ENCODE measurements around the gene PTCH1. TPM values are rescaled to one million over a fixed set of nuclear protein-coding genes. Genes with fewer than 3 reads are reported as not detected.

Gene PTCH1
- total and polyA plus RNA-seq, 10 of the 15 experiments (the other 5 are each of a cell fraction or from before 2014, with no cell fraction given), result 0.16 to 6.1 (median 2.6) TPM

GRCh38 chr9:95446259-95446658 is 70.5 kb downstream of the PTCH1 start:
- SMC1A ChIA-PET (ENCODE audit: uncharacterized antibody, unreplicated experiment), result no interaction called here
- no peak for DNase-seq (ENCODE audit: low read depth, low spot score)
- Histone ChIP-seq H3K4me3 (no peak overlapping the region), H3K27ac (ENCODE audit: control insufficient read depth, insufficient read depth) (0 out of 2 replicates have a peak overlapping the region, but pooled peaks have one; percentile 13), H4K20me1 (ENCODE audit: control insufficient read depth, insufficient read depth) (no peaks in the 10 kb centered on the region), H3K27me3 (replicated peaks in 1 of 2; ENCODE audit: control insufficient read depth in 2 of 2, insufficient read depth in 2 of 2, low read length in 1 of 2) (no peaks in the 10 kb centered on the region), H3K36me3 (ENCODE audit: control insufficient read depth in 2 of 2, insufficient read depth in 2 of 2, low read length in 1 of 2) (peaks cover 0 to 8% of the 10 kb centered on the region in 2 experiments; a peak in 2 of 4 replicates), H3K9me3 (replicated peaks; ENCODE audit: control insufficient read depth, insufficient read depth, low read length) (no peaks in the 10 kb centered on the region), H2AFZ (ENCODE audit: control insufficient read depth, low read depth, low read length) (no peak overlapping the region), H3K79me2 (ENCODE audit: control insufficient read depth, insufficient read depth, low read length) (no peaks in the 10 kb centered on the region), H3K4me1 (ENCODE audit: control insufficient read depth, insufficient read depth, low read length) (peaks cover 7% of the 10 kb centered on the region), H3K9ac (ENCODE audit: control insufficient read depth, insufficient read depth, low read length) (no peak overlapping the region), H3K4me2 (ENCODE audit: control insufficient read depth, insufficient read depth) (no peak overlapping the region)
- WGBS (ENCODE audit: insufficient coverage, insufficient replicate concordance, low lambda C conversion rate, missing lambda C conversion rate), result 33% methylated on average over 5 of the region's 5 CpGs
- RAD21 ChIA-PET (ENCODE audit: unreplicated experiment), result interaction anchor here (1.2 kb wide), 1 partner anchor 17 kb away, joined by 3 read pairs; no protein-coding TSS in a partner anchor
- peak; percentile 76 for ATAC-seq
- in situ Hi-C loops (cut with MboI) (no loop called here), intact Hi-C loops (cut with micrococcal nuclease; ENCODE audit: unreplicated experiment) (no loop called here)
- no peak for FAIRE-seq
- CTCF ChIA-PET, result no interaction called here
- TF ChIP-seq CHD2 (IDR thresholded peaks at IDR 0.05; ENCODE audit: borderline replicate concordance, low read depth, low read length) (no peak), EGR1 (IDR thresholded peaks at IDR 0.05; ENCODE audit: borderline replicate concordance in 1 of 2, low read depth in 2 of 2, low read length in 2 of 2) (0 out of 3 replicates have a peak, but pooled peaks of 1 of the 2 experiments have one; percentile 48), FOXK2 (IDR thresholded peaks at IDR 0.05) (no peak), ZZZ3 (IDR thresholded peaks at IDR 0.05; ENCODE audit: control insufficient read depth, insufficient read length, low read depth) (no peak), IRF4 (IDR thresholded peaks at IDR 0.05; ENCODE audit: low read depth, low read length) (no peak), RFX5 (IDR thresholded peaks at IDR 0.05; ENCODE audit: low read depth, low read length) (no peak), EP300 (IDR thresholded peaks at IDR 0.05; ENCODE audit: borderline replicate concordance in 1 of 2, control insufficient read depth in 1 of 2, low read depth in 2 of 2, low read length in 2 of 2) (no peak), YY1 (IDR thresholded peaks at IDR 0.05; ENCODE audit: low read depth, low read length) (no peak), IKZF1 (conservative IDR thresholded peaks at IDR 0.05) (peak; percentile 39; the same call in 1 of the 2 replicates), KDM1A (IDR thresholded peaks at IDR 0.05; ENCODE audit: borderline replicate concordance) (no peak), JUNB (IDR thresholded peaks at IDR 0.05) (0 out of 2 replicates have a peak, but pooled peaks have one; percentile 9), BHLHE40 (IDR thresholded peaks at IDR 0.05; ENCODE audit: borderline replicate concordance in 1 of 2, low read depth in 2 of 2, low read length in 1 of 2) (peak; percentile 45 to 54; a peak in 3 of 4 replicates), TBL1XR1 (IDR thresholded peaks at IDR 0.05; ENCODE audit: low read depth, low read length) (no peak), RELB (IDR thresholded peaks at IDR 0.05; ENCODE audit: low read depth) (peak; percentile 45; the same call in 1 of the 2 replicates), NBN (IDR thresholded peaks at IDR 0.05) (no peak), PML (IDR thresholded peaks at IDR 0.05; ENCODE audit: low read length) (no peak), MEF2A (IDR thresholded peaks at IDR 0.05; ENCODE audit: insufficient read depth, low read depth, low read length) (no peak), IKZF2 (IDR thresholded peaks at IDR 0.05) (0 out of 4 replicates have a peak, but pooled peaks have one; percentile 23 to 26), MXI1 (IDR thresholded peaks at IDR 0.05; ENCODE audit: low read depth, low read length) (no peak), NFXL1 (IDR thresholded peaks at IDR 0.05; ENCODE audit: borderline replicate concordance) (no peak), SREBF1 (IDR thresholded peaks at IDR 0.05; ENCODE audit: low read length) (no peak), POLR2AphosphoS2 (IDR thresholded peaks at IDR 0.05; ENCODE audit: low read depth, low read length) (no peak), KLF5 (IDR thresholded peaks at IDR 0.05; ENCODE audit: partially characterized antibody) (no peak), MEF2B (IDR thresholded peaks at IDR 0.05; ENCODE audit: partially characterized antibody, poor library complexity, severe bottlenecking) (peak; percentile 45)
- TF ChIP-seq, protein P1, sequence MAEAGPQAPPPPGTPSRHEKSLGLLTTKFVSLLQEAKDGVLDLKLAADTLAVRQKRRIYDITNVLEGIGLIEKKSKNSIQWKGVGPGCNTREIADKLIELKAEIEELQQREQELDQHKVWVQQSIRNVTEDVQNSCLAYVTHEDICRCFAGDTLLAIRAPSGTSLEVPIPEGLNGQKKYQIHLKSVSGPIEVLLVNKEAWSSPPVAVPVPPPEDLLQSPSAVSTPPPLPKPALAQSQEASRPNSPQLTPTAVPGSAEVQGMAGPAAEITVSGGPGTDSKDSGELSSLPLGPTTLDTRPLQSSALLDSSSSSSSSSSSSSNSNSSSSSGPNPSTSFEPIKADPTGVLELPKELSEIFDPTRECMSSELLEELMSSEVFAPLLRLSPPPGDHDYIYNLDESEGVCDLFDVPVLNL (IDR thresholded peaks at IDR 0.05; ENCODE audit: low read depth, low read length), result no peak
- POLR2A ChIA-PET, result no interaction called here
- no TSS peak for BruUV-seq (replicated peaks)

All from GM12878 (cell line).